ENCODE data around the gene SERF2. TPM values are rescaled to one million over a fixed set of nuclear protein-coding genes. Genes with fewer than 3 reads are reported as not detected.
A peak's percentile ranks its signal among the peaks of the same experiment; 100 is the strongest.

Gene SERF2
- total and polyA plus RNA-seq, 2 of the 8 experiments (the other 6 are each of a cell fraction or from before 2014, with no cell fraction given) = 655 to 999 TPM

- Histone ChIP-seq H3K4me1 (replicated peaks in 1 of 4; ENCODE audit: control insufficient read depth in 3 of 4, insufficient read depth in 4 of 4, low read length in 3 of 4) (peaks cover 0 to 4% (median 2%) of the 10 kb centered on the region in 4 experiments; a peak in 4 of 7 replicates), H3K36me3 (ENCODE audit: control insufficient read depth in 2 of 4, insufficient read depth in 4 of 4, low read length in 3 of 4) (peaks cover 0 to 5% (median 0%) of the 10 kb centered on the region in 4 experiments; a peak in 1 of 8 replicates), H2BK20ac (ENCODE audit: low read length) (no peak overlapping the region), H3K27me3 (replicated peaks in 1 of 4; ENCODE audit: control insufficient read depth in 3 of 4, extremely low read depth in 1 of 4, insufficient read depth in 3 of 4, low read length in 3 of 4) (peaks cover 0 to 16% (median 4%) of the 10 kb centered on the region in 4 experiments; a peak in 4 of 7 replicates), H3K14ac (ENCODE audit: insufficient read length) (no peak overlapping the region), H4K5ac (ENCODE audit: insufficient read length, low read depth, low read length) (no peak overlapping the region), H2BK15ac (ENCODE audit: low read length) (no peak overlapping the region), H2BK12ac (ENCODE audit: low read depth, low read length) (no peak overlapping the region), H4K91ac (replicated peaks; ENCODE audit: insufficient read length, low read length) (no peak overlapping the region), H2BK120ac (replicated peaks; ENCODE audit: low read depth, low read length) (no peak overlapping the region), H3K4ac (replicated peaks; ENCODE audit: insufficient read length, low read depth, low read length) (no peak overlapping the region), H4K8ac (ENCODE audit: extremely low read depth, insufficient read depth, low read length) (no peak overlapping the region), H2BK5ac (ENCODE audit: low read depth, low read length) (no peak overlapping the region), H3K23me2 (ENCODE audit: low read depth, low read length) (no peaks in the 10 kb centered on the region), H3K9me3 (ENCODE audit: insufficient read depth in 2 of 2, low read depth in 1 of 2, low read length in 1 of 2) (peaks cover 0 to 3% of the 10 kb centered on the region in 2 experiments; a peak in 2 of 4 replicates), H3K79me1 (ENCODE audit: low read depth, low read length) (no peaks in the 10 kb centered on the region), H2AFZ (ENCODE audit: low read length) (no peak overlapping the region), H3K4me2 (ENCODE audit: insufficient read depth in 1 of 2, low read depth in 2 of 2, low read length in 2 of 2) (peak overlapping the region; percentile 2 to 9; a peak in 3 of 4 replicates), H3K27ac (ENCODE audit: low read depth, low read length) (no peak overlapping the region), H3K9ac (replicated peaks in 1 of 4; ENCODE audit: extremely low read depth in 1 of 4, low read depth in 3 of 4, low read length in 3 of 4) (peak overlapping the region in 1 of 4 experiments; percentile 38; a peak in 2 of 7 replicates), H3K23ac (ENCODE audit: insufficient read length) (no peak overlapping the region), H4K20me1 (replicated peaks in 1 of 2; ENCODE audit: control insufficient read depth in 1 of 2, insufficient read depth in 2 of 2, low read length in 2 of 2) (no peaks in the 10 kb centered on the region), H3K4me3 (ENCODE audit: extremely low read depth in 1 of 4, insufficient read depth in 2 of 4, low read depth in 3 of 4, low read length in 4 of 4) (peak overlapping the region in 1 of 4 experiments; percentile 82; a peak in 1 of 8 replicates), H3K79me2 (ENCODE audit: control insufficient read depth in 1 of 2, insufficient read depth in 2 of 2, low read length in 2 of 2) (peaks cover 3 to 7% of the 10 kb centered on the region in 2 experiments), H3K56ac (replicated peaks; ENCODE audit: insufficient read length, low read depth, low read length) (no peak overlapping the region), H3K18ac (ENCODE audit: extremely low read depth, low read length) (no peak overlapping the region), H2AK5ac (ENCODE audit: low read depth, low read length) (no peak overlapping the region)
- ChIA-PET CTCF (ENCODE audit: partially characterized antibody) (no interaction called here), POLR2A (ENCODE audit: partially characterized antibody) (interaction anchor here (1.1 to 2.0 kb wide), 5 partner anchors 18 to 52 kb away, joined by 3 to 8 read pairs (median 3); partner anchors contain the start of genes ELL3, HYPK and SERINC4)
- FAIRE-seq (no peak), DNase-seq (ENCODE audit: low read depth in 1 of 2, low spot score in 2 of 2) (no peak)
- 90% methylated on average over 6 of the region's 6 CpGs; no CpG with 5 or more reads in 1 of the 2 experiments for WGBS, 2 experiments (ENCODE audit: extremely low coverage in 1 of 2, insufficient coverage in 1 of 2, insufficient read length in 1 of 2, insufficient replicate concordance in 2 of 2, low coverage in 1 of 2, low lambda C conversion rate in 2 of 2, missing lambda C conversion rate in 1 of 2)
Measured at GRCh38 chr15:43828061-43828657, 36.0 kb downstream of the SERF2 start.
